Trophoblast cell (in vitro differentiated cells and primary cell): Measurements from ENCODE around the gene TAMM41.
"Not testable (repeated sequence)": the region's sequence is repeated elsewhere in the genome, so short reads cannot be mapped to it uniquely, and the experiment has no call there.

Experiments used
- DNase-seq, 2 donors: peaks; one replicate each; pipeline ENCODE4 v3.0.0-alpha.2; 2016
- H2AFZ ChIP-seq: 2 replicates; pipeline ENCODE4 v1.6.1; 2013; ENCODE audit warnings: low read length, moderate library complexity, mild to moderate bottlenecking; ENCODE audit not compliant: insufficient read depth, poor library complexity
- H2AK5ac ChIP-seq: 2 replicates; pipeline ENCODE4 v1.6.1; 2013; ENCODE audit warnings: mild to moderate bottlenecking, low read length
- H2BK120ac ChIP-seq: 2 replicates; pipeline ENCODE4 v1.6.1; 2013; ENCODE audit warnings: low read length, mild to moderate bottlenecking, moderate library complexity; ENCODE audit not compliant: insufficient read depth, poor library complexity
- H2BK12ac ChIP-seq: 2 replicates; pipeline ENCODE4 v1.6.1; 2013; ENCODE audit warnings: mild to moderate bottlenecking, low read length, moderate library complexity
- H2BK5ac ChIP-seq: 2 replicates; pipeline ENCODE4 v1.6.1; 2013; ENCODE audit warnings: low read length, low read depth, moderate library complexity, mild to moderate bottlenecking; ENCODE audit not compliant: poor library complexity
- H3K14ac ChIP-seq: 2 replicates; pipeline ENCODE4 v1.6.1; 2013; ENCODE audit warnings: mild to moderate bottlenecking, low read length
- H3K18ac ChIP-seq: 2 replicates; pipeline ENCODE4 v1.6.1; 2013; ENCODE audit warnings: mild to moderate bottlenecking, low read length
- H3K23ac ChIP-seq: 2 replicates; pipeline ENCODE4 v1.6.1; 2013; ENCODE audit warnings: low read length
- H3K27ac ChIP-seq: 2 replicates; pipeline ENCODE4 v1.5.1; 2013; ENCODE audit warnings: low read depth, mild to moderate bottlenecking, inconsistent platforms, low read length, moderate library complexity
- H3K27me3 ChIP-seq: 2 replicates; pipeline ENCODE4 v1.6.1; 2013; ENCODE audit warnings: inconsistent platforms, mild to moderate bottlenecking, low read length, moderate library complexity; ENCODE audit not compliant: insufficient read depth
- H3K36me3 ChIP-seq, 2 experiments: 1 replicate in 1 of 2; 2 replicates in 1 of 2; pipeline ENCODE4 v1.6.1; 2013; ENCODE audit warnings: low read length in 2 of 2, mild to moderate bottlenecking in 2 of 2, moderate library complexity in 1 of 2; ENCODE audit not compliant: insufficient read depth in 2 of 2, control insufficient read depth in 1 of 2
- H3K4ac ChIP-seq: 2 replicates; pipeline ENCODE4 v1.6.1; 2013; ENCODE audit warnings: low read depth, mild to moderate bottlenecking, low read length, moderate library complexity
- H3K4me1 ChIP-seq, 2 experiments: 1 replicate in 1 of 2; 2 replicates in 1 of 2; pipeline ENCODE4 v1.6.1; 2013; ENCODE audit warnings: low read length in 2 of 2, mild to moderate bottlenecking in 2 of 2, moderate library complexity in 1 of 2; ENCODE audit not compliant: insufficient read depth in 2 of 2, control insufficient read depth in 1 of 2
- H3K4me2 ChIP-seq: 2 replicates; pipeline ENCODE4 v1.6.1; 2013; ENCODE audit warnings: inconsistent platforms, mild to moderate bottlenecking, low read length, moderate library complexity
- H3K4me3 ChIP-seq: 2 replicates; pipeline ENCODE4 v1.5.1; 2013; ENCODE audit warnings: mild to moderate bottlenecking, low read depth, low read length, inconsistent platforms
- H3K79me1 ChIP-seq: one replicate; pipeline ENCODE4 v1.6.1; 2013; ENCODE audit warnings: low read length
- H3K79me2 ChIP-seq: 2 replicates; pipeline ENCODE4 v1.6.1; 2013; ENCODE audit warnings: low read length, mild to moderate bottlenecking; ENCODE audit not compliant: control insufficient read depth, insufficient read depth, poor library complexity
- H3K9ac ChIP-seq: 2 replicates; pipeline ENCODE4 v1.6.1; 2013; ENCODE audit warnings: mild to moderate bottlenecking, low read length
- H3K9me3 ChIP-seq: 2 replicates; pipeline ENCODE4 v1.6.1; 2013; ENCODE audit warnings: low read depth, mild to moderate bottlenecking, control low read depth, inconsistent platforms, low read length; ENCODE audit not compliant: insufficient read depth
- H4K12ac ChIP-seq: 2 replicates; pipeline ENCODE4 v1.6.1; 2013; ENCODE audit warnings: low read depth, mild to moderate bottlenecking, low read length, moderate library complexity
- H4K8ac ChIP-seq: 2 replicates; pipeline ENCODE4 v1.6.1; 2013; ENCODE audit warnings: low read depth, mild to moderate bottlenecking, low read length, moderate library complexity
- H4K91ac ChIP-seq: one replicate; pipeline ENCODE4 v1.6.1; 2013; ENCODE audit warnings: low read depth, mild to moderate bottlenecking, low read length, moderate library complexity
- WGBS: extraction: QIAGEN DNeasy Blood & Tissue Kit; methylation state at CpG from one replicate; pipeline ENCODE4 v1.1.7; 2013; ENCODE audit warnings: missing lambda C conversion rate; ENCODE audit not compliant: insufficient read length, insufficient coverage; ENCODE audit errors: extremely low coverage; 5-methylcytosine and 5-hydroxymethylcytosine counted together

Gene TAMM41

DNA sequence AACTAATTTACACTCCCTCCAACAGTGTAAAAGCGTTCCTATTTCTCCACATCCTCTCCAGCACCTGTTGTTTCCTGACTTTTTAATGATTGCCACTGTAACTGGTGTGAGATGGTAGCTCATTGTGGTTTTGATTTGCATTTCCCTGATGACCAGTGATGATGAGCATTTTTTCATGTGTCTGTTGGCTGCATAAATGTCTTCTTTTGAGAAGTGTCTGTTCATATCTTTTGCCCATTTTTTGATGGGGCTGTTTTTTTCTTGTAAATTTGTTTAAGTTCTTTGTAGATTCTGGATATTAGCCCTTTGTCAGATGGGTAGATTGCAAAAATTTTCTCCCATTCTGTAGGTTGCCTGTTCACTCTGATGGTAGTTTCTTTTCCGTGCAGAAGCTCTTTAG, 15.9 kb upstream of the TAMM41 start:
- H2AK5ac ChIP-seq, H3K79me1 ChIP-seq, H4K12ac ChIP-seq, H2BK12ac ChIP-seq, H2AFZ ChIP-seq, H3K36me3 ChIP-seq, H3K4me2 ChIP-seq, H3K9me3 ChIP-seq, H4K8ac ChIP-seq, H3K27ac ChIP-seq, H3K4ac ChIP-seq, H3K4me1 ChIP-seq, H3K14ac ChIP-seq, H3K79me2 ChIP-seq, H4K91ac ChIP-seq, H2BK5ac ChIP-seq, H3K18ac ChIP-seq, H3K9ac ChIP-seq, DNase-seq, H3K4me3 ChIP-seq, H3K23ac ChIP-seq, H3K27me3 ChIP-seq, H2BK120ac ChIP-seq: not testable (repeated sequence)
- no CpG with 5 or more reads among the region's 2 CpGs for WGBS

DNA sequence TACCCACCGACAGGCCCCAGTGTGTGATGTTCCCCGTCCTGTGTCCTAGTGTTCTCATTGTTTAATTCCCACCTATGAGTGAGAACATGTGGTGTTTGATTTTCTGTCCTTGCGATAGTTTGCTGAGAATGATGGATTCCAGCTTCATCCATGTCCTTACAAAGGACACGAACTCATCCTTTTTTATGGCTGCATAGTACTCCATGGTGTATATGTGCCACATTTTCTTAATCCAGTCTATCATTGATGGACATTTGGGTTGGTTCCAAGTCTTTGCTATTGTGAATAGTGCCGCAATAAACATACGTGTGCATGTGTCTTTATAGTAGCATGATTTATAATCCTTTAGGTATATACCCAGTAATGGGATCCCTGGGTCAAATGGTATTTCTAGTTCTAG, 15.5 kb upstream of the TAMM41 start:
- H3K23ac ChIP-seq, H4K8ac ChIP-seq, H3K4ac ChIP-seq, H3K4me2 ChIP-seq, H3K14ac ChIP-seq, H3K79me2 ChIP-seq, H3K18ac ChIP-seq, H2AK5ac ChIP-seq, H3K9me3 ChIP-seq, H4K91ac ChIP-seq, H3K9ac ChIP-seq, H4K12ac ChIP-seq, DNase-seq, H2BK120ac ChIP-seq, H3K79me1 ChIP-seq, H3K27ac ChIP-seq, H3K36me3 ChIP-seq, H3K4me1 ChIP-seq, H2BK5ac ChIP-seq, H3K27me3 ChIP-seq, H2BK12ac ChIP-seq, H2AFZ ChIP-seq, H3K4me3 ChIP-seq: not testable (repeated sequence)
- WGBS, result no CpG with 5 or more reads among the region's 6 CpGs

DNA sequence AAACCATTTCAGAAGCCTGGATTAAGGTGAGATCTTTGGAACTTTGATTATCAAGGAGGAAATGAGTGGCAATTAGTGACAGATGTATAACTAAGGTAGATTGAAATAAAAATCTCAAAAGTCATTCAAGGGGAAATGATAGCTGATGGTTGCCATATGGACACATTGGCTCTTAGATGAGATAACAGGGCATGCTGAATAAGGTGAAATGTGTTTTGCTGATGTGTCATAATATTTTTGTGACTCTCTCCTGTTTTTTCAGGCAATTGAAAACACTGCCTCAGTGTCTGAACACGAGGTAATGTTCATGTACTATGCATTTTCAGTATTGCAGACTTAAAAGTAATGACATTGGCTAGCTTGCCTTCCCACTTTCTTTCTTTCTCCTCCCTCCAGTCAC, 13.5 kb upstream of the TAMM41 start:
- H3K27me3 ChIP-seq, H3K27ac ChIP-seq, H3K18ac ChIP-seq, H3K9me3 ChIP-seq, H3K4me2 ChIP-seq, H3K79me1 ChIP-seq, H3K9ac ChIP-seq, H3K23ac ChIP-seq, H4K12ac ChIP-seq, H2AK5ac ChIP-seq, H3K4me3 ChIP-seq, H4K8ac ChIP-seq, H3K4ac ChIP-seq, H2BK12ac ChIP-seq, H2AFZ ChIP-seq, H2BK120ac ChIP-seq, H3K14ac ChIP-seq, H4K91ac ChIP-seq, H2BK5ac ChIP-seq, H3K4me1 ChIP-seq, H3K36me3 ChIP-seq, DNase-seq, H3K79me2 ChIP-seq: not testable (repeated sequence)
- WGBS, result no CpG with 5 or more reads among the region's 1 CpG

DNA sequence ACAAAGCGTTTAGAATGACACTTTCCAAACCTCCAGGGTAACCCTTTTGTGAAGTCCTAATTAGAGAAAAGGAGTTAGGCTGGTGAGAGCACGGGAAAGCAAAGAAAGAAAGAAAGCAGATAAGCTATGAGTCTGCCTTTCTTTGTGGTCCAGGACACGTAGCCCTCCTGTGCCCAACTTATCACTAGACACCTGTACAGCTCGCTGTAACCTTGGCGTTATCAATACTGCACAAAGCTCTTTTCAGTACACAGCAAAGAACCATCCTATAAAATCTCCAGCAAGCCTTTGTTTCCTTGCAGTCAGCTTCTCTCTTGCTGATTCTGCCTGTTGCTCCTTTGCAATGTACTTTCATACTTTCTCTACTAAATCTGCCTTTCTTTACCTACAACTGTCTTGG, 6.8 kb upstream of the TAMM41 start:
- Histone ChIP-seq H3K79me1 (no peaks in the 10 kb centered on the region), H3K14ac (no peak overlapping the region), H3K23ac (no peak overlapping the region), H2BK12ac (no peak overlapping the region), H2AFZ (no peak overlapping the region), H3K4me3 (no peak overlapping the region), H2BK120ac (no peak overlapping the region), H3K79me2 (no peaks in the 10 kb centered on the region), H3K4me2 (no peak overlapping the region), H3K18ac (no peak overlapping the region), H4K8ac (no peak overlapping the region), H2AK5ac (no peak overlapping the region), H3K9ac (no peak overlapping the region), H3K27me3 (no peaks in the 10 kb centered on the region), H3K4me1 (no peaks in the 10 kb centered on the region), H2BK5ac (no peak overlapping the region), H4K91ac (no peak overlapping the region), H4K12ac (no peak overlapping the region), H3K36me3 (no peaks in the 10 kb centered on the region), H3K27ac (no peak overlapping the region), H3K4ac (no peak overlapping the region), H3K9me3 (no peaks in the 10 kb centered on the region)
- no peak for DNase-seq
- WGBS, result no CpG with 5 or more reads among the region's 5 CpGs
